Tongue (tissue), 2 donors: ENCODE data around the gene TCF15. TPM values are rescaled to one million over a fixed set of nuclear protein-coding genes. Genes with fewer than 3 reads are reported as not detected.
"Not testable (repeated sequence)": the region's sequence is repeated elsewhere in the genome, so short reads cannot be mapped to it uniquely, and the experiment has no call there.

Source experiments
- DNase-seq: peaks from one replicate; pipeline ENCODE4 v3.0.0-alpha.2; 2015
- total RNA-seq: library from RNA; depleted of rRNA; stranded (reverse); fragments of >200 nt; gene quantifications from one replicate; pipeline ENCODE4 v1.2.3, GENCODE V29; 2014

The TCF15 gene
- total RNA-seq, 1 donor from 2014 or later, result 4.0 TPM

GRCh38 chr20:578940-579690 lies 31.0 kb downstream of the TCF15 start:
- not testable (repeated sequence) for DNase-seq

DNA sequence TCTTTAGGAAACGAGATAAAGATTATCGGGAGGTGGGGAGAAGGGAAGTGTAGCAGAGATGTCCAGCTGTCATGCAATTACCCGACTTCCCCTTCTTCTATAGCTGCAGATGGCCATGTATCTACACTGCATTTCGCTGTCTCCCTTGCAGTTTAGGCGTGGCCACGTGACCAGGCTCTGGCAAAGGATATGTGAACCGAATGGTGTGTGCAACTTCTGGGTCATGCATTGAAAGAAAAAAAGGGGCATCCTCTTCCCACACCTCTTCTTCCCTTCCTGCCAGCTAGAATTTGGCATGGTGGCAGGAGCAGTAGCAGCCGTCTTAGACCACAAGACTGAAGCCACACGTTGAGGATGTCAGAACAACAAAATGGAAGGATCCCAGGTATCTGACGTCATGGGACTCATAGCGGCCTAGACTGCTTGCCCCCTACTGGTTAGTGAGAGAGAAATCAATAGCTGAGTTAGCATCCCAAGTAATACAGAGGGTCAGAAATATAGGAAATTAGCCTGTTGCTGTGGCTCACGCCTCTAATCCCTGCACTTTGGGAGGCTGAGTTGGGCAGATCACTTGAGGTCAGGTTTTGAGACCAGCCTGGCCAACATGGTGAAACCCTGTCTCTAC lies 32.8 kb downstream of the TCF15 start:
- DNase-seq, result no peak

- peak; percentile 16 for DNase-seq
Observed at GRCh38 chr20:576156-576555, 34.0 kb downstream of the TCF15 start.

- DNase-seq, result no peak
Observed at GRCh38 chr20:575230-575629, 34.9 kb downstream of the TCF15 start.

DNA sequence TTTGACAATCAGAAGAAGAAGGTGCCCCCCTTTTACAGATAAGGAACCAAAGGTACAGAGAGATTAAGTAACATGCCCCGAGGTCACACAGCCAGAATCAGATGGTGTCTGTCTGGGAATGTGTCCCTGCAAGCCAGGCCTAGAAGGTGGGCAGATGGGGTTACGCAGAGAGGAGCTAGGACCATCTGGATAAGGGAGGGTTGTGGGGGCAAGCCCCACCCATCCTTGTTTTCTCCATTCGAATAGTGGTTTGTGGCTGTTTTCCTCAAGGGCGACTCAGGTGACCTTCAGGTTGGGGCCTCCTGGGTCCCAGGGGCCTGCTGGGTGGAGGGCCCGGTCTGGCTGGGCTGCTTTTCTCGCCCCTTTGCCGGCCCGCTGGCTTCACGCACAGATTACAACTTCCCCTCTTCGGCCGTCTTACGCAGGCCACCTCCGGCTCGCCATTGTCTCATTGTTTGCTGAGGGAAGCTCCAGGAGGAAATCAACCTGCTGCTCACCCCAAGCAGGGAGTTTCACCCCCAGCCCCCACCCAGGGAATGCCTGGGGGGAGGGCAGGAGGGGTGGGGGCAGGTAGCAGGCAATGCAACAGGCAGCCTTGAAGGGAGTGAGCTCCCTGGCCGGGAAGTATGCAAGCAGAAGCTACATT lies 35.7 kb downstream of the TCF15 start:
- DNase-seq, result no peak

GRCh38 chr20:573414-574296 lies 36.5 kb downstream of the TCF15 start:
- DNase-seq, result no peak

- DNase-seq, result peak; percentile 32
Observed at GRCh38 chr20:572727-573126, 37.4 kb downstream of the TCF15 start.

GRCh38 chr20:571754-572441 lies 38.2 kb downstream of the TCF15 start:
- DNase-seq, result peak; percentile 94

DNA sequence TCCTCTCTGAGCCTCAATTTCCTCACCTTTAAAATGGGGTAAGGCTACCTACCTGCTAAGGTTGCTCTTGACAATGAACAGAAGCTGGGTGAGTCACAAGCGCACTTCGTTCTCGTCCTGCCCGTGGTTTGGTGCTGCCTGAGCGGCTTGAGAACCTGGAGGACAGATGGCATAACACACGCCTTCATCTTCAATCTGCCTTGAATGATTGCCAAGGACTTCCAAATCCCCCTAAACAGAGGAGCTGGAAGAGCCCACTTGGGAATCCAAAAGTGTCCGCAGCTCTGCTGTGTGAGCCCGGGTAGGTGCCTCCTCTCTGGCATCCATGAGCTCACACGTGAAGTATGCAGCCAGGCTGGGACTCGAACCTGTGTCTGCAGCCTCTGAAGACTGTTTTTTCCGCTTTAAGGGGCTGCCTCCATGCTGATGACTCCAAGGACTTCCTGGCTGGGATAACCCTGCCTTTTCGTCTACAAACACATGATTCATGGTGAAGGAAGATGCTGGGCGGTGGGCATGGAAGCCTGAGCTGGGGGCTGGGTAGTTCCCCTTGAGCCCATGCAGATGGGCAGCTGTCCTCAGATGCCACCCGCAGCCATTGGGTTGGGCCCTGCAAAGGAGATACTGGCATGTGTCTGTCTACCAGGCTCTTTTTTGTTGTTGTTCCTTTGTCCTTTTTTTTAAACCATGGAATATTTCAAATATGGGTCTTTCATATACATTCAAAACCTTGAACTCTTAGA lies 41.3 kb downstream of the TCF15 start:
- peak; percentile 67 for DNase-seq

DNA sequence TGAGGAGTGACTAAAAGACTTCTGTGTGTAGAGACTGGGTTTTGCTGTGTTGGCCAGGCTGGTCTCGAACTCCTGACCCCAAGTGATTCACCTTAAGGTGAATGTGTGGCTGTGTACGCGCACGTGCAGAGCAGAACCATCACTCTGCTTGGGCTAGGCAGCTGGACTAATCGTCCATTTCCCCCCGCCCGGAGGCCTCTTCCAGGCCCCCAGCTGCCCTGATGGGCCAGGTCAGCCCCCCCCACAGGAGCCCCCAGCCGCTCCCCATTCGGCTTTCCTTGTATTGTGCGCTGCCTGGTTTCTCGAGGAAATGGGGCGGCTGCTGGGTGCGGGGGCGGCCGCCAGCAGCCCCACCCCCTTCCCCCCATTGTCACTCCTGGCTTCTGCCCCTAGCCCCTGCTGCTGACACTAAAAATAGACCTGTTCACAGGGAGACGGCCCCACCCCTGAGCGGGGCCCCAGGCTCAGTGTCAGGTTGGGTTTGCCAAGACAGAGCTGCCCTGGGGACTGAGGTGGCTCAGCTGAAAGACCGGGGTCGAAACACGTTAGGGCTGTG lies 41.9 kb downstream of the TCF15 start:
- DNase-seq, result peak; percentile 57

GRCh38 chr20:564192-564591 lies 45.9 kb downstream of the TCF15 start:
- DNase-seq, result no peak

DNA sequence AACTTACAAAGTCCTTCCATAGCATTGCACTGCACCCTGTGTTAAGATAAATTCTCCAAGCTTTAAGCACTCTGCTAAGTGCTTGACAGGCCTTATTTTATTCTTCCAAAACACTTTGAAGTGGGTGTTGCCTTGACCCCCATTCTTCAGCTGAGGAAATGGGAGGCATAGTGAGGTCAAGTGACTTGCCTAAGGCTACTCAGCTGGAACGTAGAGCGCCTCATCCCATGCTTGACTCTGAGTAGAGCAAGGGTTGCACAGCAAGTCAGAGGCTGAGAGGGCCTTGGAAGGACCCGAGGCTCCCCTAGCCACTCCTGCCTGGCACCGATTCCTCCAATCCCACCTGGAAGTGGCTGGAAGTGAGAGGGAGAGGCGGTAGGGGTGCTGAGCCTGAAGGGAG lies 46.9 kb downstream of the TCF15 start:
- DNase-seq, result no peak

DNA sequence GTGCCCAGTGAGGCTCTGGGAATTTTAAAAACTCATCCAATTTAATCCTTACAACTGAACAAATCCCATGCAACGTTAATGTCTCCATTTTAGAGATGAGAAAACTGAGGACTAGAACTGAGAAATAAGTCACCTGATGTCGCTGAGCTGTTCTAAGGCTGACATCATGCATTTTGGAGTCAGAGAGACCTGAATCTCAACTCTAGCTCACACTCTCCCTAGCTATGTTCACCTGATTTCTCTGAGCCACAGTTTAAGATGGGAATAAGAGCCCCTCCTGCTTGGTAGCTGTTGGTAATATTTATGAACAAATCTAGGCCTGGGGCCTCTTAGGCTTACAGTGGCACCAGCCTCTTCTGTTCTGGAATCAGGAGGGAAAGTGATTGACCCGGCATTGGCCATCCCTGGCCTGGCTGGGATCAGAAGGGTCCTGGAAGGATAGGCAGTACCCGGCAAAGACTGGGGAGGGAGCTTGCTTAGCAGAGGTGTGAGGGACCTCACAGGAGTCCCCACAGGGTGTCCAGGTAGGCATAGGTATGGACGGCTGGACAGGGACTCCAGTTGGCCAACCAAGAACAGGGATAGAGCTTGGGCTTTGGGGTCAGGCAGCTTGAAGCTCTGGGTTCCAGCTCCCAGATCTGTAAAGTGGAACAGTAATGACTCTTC lies 47.7 kb downstream of the TCF15 start:
- no peak for DNase-seq

- DNase-seq, result peak; percentile 87
Observed at GRCh38 chr20:561437-562231, 48.5 kb downstream of the TCF15 start.

- no peak for DNase-seq
Observed at GRCh38 chr20:560680-561079, 49.4 kb downstream of the TCF15 start.

GRCh38 chr20:558117-558516 lies 52.0 kb downstream of the TCF15 start:
- DNase-seq, result no peak

DNA sequence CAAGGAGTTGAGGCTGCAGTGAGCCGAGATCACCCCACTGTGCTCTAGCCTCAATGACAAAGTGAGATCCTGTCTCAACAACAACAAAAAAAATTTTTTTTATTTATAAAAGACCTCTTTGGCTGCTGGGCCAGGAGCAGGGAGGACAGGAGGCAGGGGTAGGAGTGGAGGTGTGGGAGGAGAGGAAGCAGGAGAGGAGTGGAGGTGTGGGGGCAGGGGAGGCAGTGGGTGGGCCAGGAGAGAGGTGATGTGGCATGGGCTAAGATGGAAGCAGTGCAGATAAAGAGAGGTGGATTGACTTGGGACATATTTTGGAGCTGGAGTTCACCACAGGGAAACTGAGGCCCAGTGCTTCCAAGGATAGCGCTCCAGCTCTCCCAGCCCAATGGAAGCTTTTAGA lies 53.1 kb downstream of the TCF15 start:
- DNase-seq, result no peak

DNA sequence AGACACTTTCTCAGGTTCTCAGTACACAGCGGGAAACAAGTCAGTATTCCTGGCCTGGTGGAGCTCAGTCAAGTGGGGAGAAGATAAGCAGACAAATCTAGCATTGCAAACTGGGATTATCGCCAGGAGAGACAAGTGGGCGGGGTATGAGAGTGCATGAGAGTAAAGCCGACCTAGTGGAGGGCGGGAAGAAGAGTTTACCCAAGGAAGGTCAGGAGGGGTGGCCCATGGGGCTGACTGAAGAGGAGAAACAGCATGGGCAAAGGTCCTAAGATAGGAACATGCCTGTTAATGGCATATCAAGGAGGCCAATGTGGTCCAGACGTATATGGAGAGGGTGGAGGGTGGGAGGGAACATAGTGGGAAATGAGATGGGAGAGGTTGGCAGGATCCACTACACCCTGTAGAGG lies 54.1 kb downstream of the TCF15 start:
- peak; percentile 24 for DNase-seq
